T-helper 17 cell (primary cell): Measurements from ENCODE around the gene TNFRSF4. TPM values are rescaled to one million over a fixed set of nuclear protein-coding genes. Genes with fewer than 3 reads are reported as not detected.
A peak's percentile ranks its signal among the peaks of the same experiment; 100 is the strongest.

Experiments
- ATAC-seq: fragments of 150-1000 bp; cut with Tn5 transposase; 2 replicates; pipeline ENCODE4 v1.10.0; 2021; ENCODE audit warnings: mild to moderate bottlenecking, moderate library complexity
- DNase-seq, 3 donors: peaks; one replicate each; pipeline versions ENCODE4 v3.0.0 to v3.0.0-alpha.2; 2020 to 2021
- H3K9me3 ChIP-seq: one replicate; pipeline ENCODE4 v1.7.0; 2013; ENCODE audit warnings: low read length, mild to moderate bottlenecking; ENCODE audit not compliant: control insufficient read depth, poor library complexity, severe bottlenecking
- H3K27ac Mint-ChIP-seq: one replicate; pipeline ENCODE4 v1.8.0; 2022; ENCODE audit warnings: mild to moderate bottlenecking, moderate library complexity, mixed read lengths
- H3K27me3 Mint-ChIP-seq: one replicate; pipeline ENCODE4 v1.8.0; 2022; ENCODE audit warnings: mixed read lengths
- H3K36me3 Mint-ChIP-seq: one replicate; pipeline ENCODE4 v1.8.0; 2022; ENCODE audit warnings: low read depth, mixed read lengths
- H3K4me1 Mint-ChIP-seq: one replicate; pipeline ENCODE4 v1.8.0; 2022; ENCODE audit warnings: mild to moderate bottlenecking, mixed read lengths
- H3K4me3 Mint-ChIP-seq: one replicate; pipeline ENCODE4 v1.8.0; 2022; ENCODE audit warnings: mild to moderate bottlenecking, moderate library complexity, mixed read lengths
- total RNA-seq, 4 donors: library from RNA in 2 of 4; stranded (reverse) in 2 of 4; gene quantifications; one replicate each; pipeline ENCODE4 v1.2.3 and lab custom pipeline; 2022 to 2026

The TNFRSF4 gene
- total RNA-seq, 2 donors from 2014 or later, result 94.7 to 127 TPM

GRCh38 chr1:1225238-1225845, 11.4 kb upstream of the TNFRSF4 start:
- DNase-seq (no peak), ATAC-seq (no peak)
- peaks cover 3% of the 10 kb centered on the region for H3K36me3 Mint-ChIP-seq
- peaks cover 13% of the 10 kb centered on the region for H3K4me1 Mint-ChIP-seq
- H3K9me3 ChIP-seq, result no peaks in the 10 kb centered on the region
- H3K27ac Mint-ChIP-seq, result peak overlapping the region; percentile 39
- H3K4me3 Mint-ChIP-seq, result no peak overlapping the region
- H3K27me3 Mint-ChIP-seq, result no peaks in the 10 kb centered on the region

GRCh38 chr1:1223891-1224290, 9.9 kb upstream of the TNFRSF4 start:
- H3K9me3 ChIP-seq, result no peaks in the 10 kb centered on the region
- Mint-ChIP-seq H3K27ac (no peak overlapping the region), H3K4me3 (no peak overlapping the region), H3K36me3 (peaks cover 3% of the 10 kb centered on the region), H3K27me3 (no peaks in the 10 kb centered on the region), H3K4me1 (peaks cover 15% of the 10 kb centered on the region)
- ATAC-seq, result no peak
- no peak for DNase-seq

GRCh38 chr1:1223321-1223720, 9.4 kb upstream of the TNFRSF4 start:
- Mint-ChIP-seq H3K4me1 (peaks cover 16% of the 10 kb centered on the region), H3K27ac (no peak overlapping the region), H3K4me3 (peak overlapping the region; percentile 36), H3K36me3 (peaks cover 3% of the 10 kb centered on the region), H3K27me3 (no peaks in the 10 kb centered on the region)
- no peaks in the 10 kb centered on the region for H3K9me3 ChIP-seq
- no peak for ATAC-seq
- no peak for DNase-seq

GRCh38 chr1:1222575-1223225, 8.7 kb upstream of the TNFRSF4 start:
- DNase-seq (no peak), ATAC-seq (no peak)
- H3K36me3 Mint-ChIP-seq, result peaks cover 3% of the 10 kb centered on the region
- H3K27me3 Mint-ChIP-seq, result no peaks in the 10 kb centered on the region
- H3K9me3 ChIP-seq, result no peaks in the 10 kb centered on the region
- H3K4me1 Mint-ChIP-seq, result peaks cover 20% of the 10 kb centered on the region
- H3K4me3 Mint-ChIP-seq, result peak overlapping the region; percentile 36
- H3K27ac Mint-ChIP-seq, result peak overlapping the region; percentile 78

GRCh38 chr1:1221887-1222574, 8.1 kb upstream of the TNFRSF4 start:
- Mint-ChIP-seq H3K4me3 (no peak overlapping the region), H3K36me3 (peaks cover 3% of the 10 kb centered on the region), H3K27ac (no peak overlapping the region), H3K4me1 (peaks cover 23% of the 10 kb centered on the region), H3K27me3 (no peaks in the 10 kb centered on the region)
- no peaks in the 10 kb centered on the region for H3K9me3 ChIP-seq
- no peak for DNase-seq
- ATAC-seq, result no peak

GRCh38 chr1:1220197-1220596, 6.2 kb upstream of the TNFRSF4 start:
- ATAC-seq, result no peak
- peaks cover 3% of the 10 kb centered on the region for H3K36me3 Mint-ChIP-seq
- H3K9me3 ChIP-seq, result no peaks in the 10 kb centered on the region
- peaks cover 25% of the 10 kb centered on the region for H3K4me1 Mint-ChIP-seq
- peak overlapping the region; percentile 75 for H3K4me3 Mint-ChIP-seq
- no peaks in the 10 kb centered on the region for H3K27me3 Mint-ChIP-seq
- no peak for DNase-seq
- peak overlapping the region; percentile 99 for H3K27ac Mint-ChIP-seq

- peaks cover 3% of the 10 kb centered on the region for H3K36me3 Mint-ChIP-seq
- no peaks in the 10 kb centered on the region for H3K9me3 ChIP-seq
- H3K27ac Mint-ChIP-seq, result peak overlapping the region; percentile 99
- peak overlapping the region; percentile 75 for H3K4me3 Mint-ChIP-seq
- peak in 2 of 3 donors; percentile 41 to 57 for DNase-seq
- H3K27me3 Mint-ChIP-seq, result no peaks in the 10 kb centered on the region
- H3K4me1 Mint-ChIP-seq, result peaks cover 33% of the 10 kb centered on the region
- peak; percentile 41 for ATAC-seq
Observed at GRCh38 chr1:1219341-1219740, 5.4 kb upstream of the TNFRSF4 start.

- no peak for ATAC-seq
- H3K27ac Mint-ChIP-seq, result peak overlapping the region; percentile 99
Observed at GRCh38 chr1:1218524-1219200, 4.7 kb upstream of the TNFRSF4 start.

GRCh38 chr1:1217621-1218523, 3.9 kb upstream of the TNFRSF4 start:
- Mint-ChIP-seq H3K4me1 (peaks cover 34% of the 10 kb centered on the region), H3K27ac (peak overlapping the region; percentile 99), H3K27me3 (no peaks in the 10 kb centered on the region), H3K4me3 (peak overlapping the region; percentile 76), H3K36me3 (no peaks in the 10 kb centered on the region)
- ATAC-seq (peak; percentile 9), DNase-seq (peak in 1 of 3 donors; percentile 41)
- no peaks in the 10 kb centered on the region for H3K9me3 ChIP-seq

More at GRCh38 chr1:1218524-1219200, 4.7 kb upstream of the TNFRSF4 start:
- no peaks in the 10 kb centered on the region for H3K27me3 Mint-ChIP-seq
- peak overlapping the region; percentile 76 for H3K4me3 Mint-ChIP-seq
- H3K36me3 Mint-ChIP-seq, result peaks cover 3% of the 10 kb centered on the region
- peaks cover 34% of the 10 kb centered on the region for H3K4me1 Mint-ChIP-seq
- no peak for DNase-seq
- H3K9me3 ChIP-seq, result no peaks in the 10 kb centered on the region

GRCh38 chr1:1216770-1217620, 3.0 kb upstream of the TNFRSF4 start:
- Mint-ChIP-seq H3K27me3 (no peaks in the 10 kb centered on the region), H3K4me3 (peak overlapping the region; percentile 87), H3K4me1 (peaks cover 36% of the 10 kb centered on the region), H3K36me3 (no peaks in the 10 kb centered on the region), H3K27ac (peak overlapping the region; percentile 99)
- DNase-seq (peak; percentile 52 to 71 (median 62)), ATAC-seq (peak; percentile 66)
- H3K9me3 ChIP-seq, result no peaks in the 10 kb centered on the region

GRCh38 chr1:1215881-1216605, 2.1 kb upstream of the TNFRSF4 start:
- H3K4me3 Mint-ChIP-seq, result peak overlapping the region; percentile 87
- H3K27ac Mint-ChIP-seq, result peak overlapping the region; percentile 99
- peaks cover 38% of the 10 kb centered on the region for H3K4me1 Mint-ChIP-seq
- ATAC-seq (peak; percentile 2), DNase-seq (no peak)
- H3K36me3 Mint-ChIP-seq, result peaks cover 2% of the 10 kb centered on the region
- H3K27me3 Mint-ChIP-seq, result no peaks in the 10 kb centered on the region
- no peaks in the 10 kb centered on the region for H3K9me3 ChIP-seq
